SK-N-MC (cell line): Measurements from ENCODE around the gene GOSR2.

Source experiments
- EZH2 ChIP-seq: fragments of 200-600 bp; sonication (generic); IDR thresholded peaks from one replicate; pipeline ENCODE4 v1.6.1; 2017; ENCODE audit warnings: antibody characterized with exemption
- FOXP2 ChIP-seq: optimal IDR thresholded peaks from 2 replicates; pipeline ENCODE3; 2011; ENCODE audit warnings: mild to moderate bottlenecking, moderate library complexity; ENCODE audit not compliant: insufficient read depth; ENCODE audit errors: extremely low read length, control extremely low read depth

- TF ChIP-seq FOXP2 (no peak), EZH2 (no peak)
These were observed 515 bp upstream of the GOSR2 start for GRCh38 chr17:46922487-46922803.
